HepG2 (cell line): Measurements from ENCODE around the gene COPS7A. TPM values are rescaled to one million over a fixed set of nuclear protein-coding genes. Genes with fewer than 3 reads are reported as not detected.
A peak's percentile ranks its signal among the peaks of the same experiment; 100 is the strongest.

Experiments
- ASH2L ChIP-seq: fragments of 300-600, 200-600 bp; sonication (generic); IDR thresholded peaks from 2 replicates; pipeline ENCODE4 v1.7.0; 2017; ENCODE audit warnings: low read depth, mild to moderate bottlenecking, moderate library complexity, mixed read lengths, low read length; ENCODE audit not compliant: insufficient read length
- ATM ChIP-seq: fragments of 450-650 bp; IDR thresholded peaks from 2 replicates; pipeline ENCODE4 v1.7.1; 2017; ENCODE audit warnings: mild to moderate bottlenecking, borderline replicate concordance
- CEBPG ChIP-seq: IDR thresholded peaks from 2 replicates; pipeline ENCODE4 v1.6.1; 2016
- GABPA ChIP-seq, 2 experiments: IDR thresholded peaks; 2 replicates each; pipeline ENCODE4 v1.6.1; 2011 to 2016; ENCODE audit warnings: low read depth in 2 of 2, low read length in 1 of 2, missing biosample characterization in 1 of 2, missing genetic modification characterization in 1 of 2
- GTF2F1 ChIP-seq: fragments of 150-350 bp; IDR thresholded peaks from 2 replicates; pipeline ENCODE4 v1.6.1; 2014; ENCODE audit warnings: low read length
- HDAC2 ChIP-seq: sonication (generic); formaldehyde crosslinking; IDR thresholded peaks from 2 replicates; pipeline ENCODE4 v1.4.0; 2020; ENCODE audit warnings: missing genetic modification reagents
- MTA1 ChIP-seq: sonication (generic); formaldehyde crosslinking; IDR thresholded peaks from 2 replicates; pipeline ENCODE4 v1.4.0; 2020; ENCODE audit warnings: missing genetic modification reagents, mild to moderate bottlenecking, borderline replicate concordance
- REPIN1 ChIP-seq: sonication (generic); formaldehyde crosslinking; IDR thresholded peaks from 2 replicates; pipeline ENCODE4 v1.8.0; 2022; ENCODE audit warnings: missing genetic modification reagents, low read depth, mild to moderate bottlenecking, borderline replicate concordance
- SRY ChIP-seq: sonication (generic); formaldehyde crosslinking; IDR thresholded peaks from 2 replicates; pipeline ENCODE4 v1.8.0; 2022; ENCODE audit warnings: mild to moderate bottlenecking, missing genetic modification reagents
- ZNF331 ChIP-seq: sonication (generic); formaldehyde crosslinking; IDR thresholded peaks from 2 replicates; pipeline ENCODE4 v1.4.0; 2020; ENCODE audit warnings: missing genetic modification reagents
- ZNF547 ChIP-seq: sonication (generic); formaldehyde crosslinking; IDR thresholded peaks from 2 replicates; pipeline ENCODE4 v1.5.1; 2020; ENCODE audit warnings: mild to moderate bottlenecking, missing genetic modification reagents
- ZNF710 ChIP-seq: sonication (generic); formaldehyde crosslinking; IDR thresholded peaks from 2 replicates; pipeline ENCODE4 v1.5.0; 2020; ENCODE audit warnings: mild to moderate bottlenecking, missing genetic modification reagents, borderline replicate concordance
- ZSCAN31 ChIP-seq: sonication (generic); formaldehyde crosslinking; IDR thresholded peaks from 2 replicates; pipeline ENCODE4 v1.5.0; 2020; ENCODE audit warnings: low read depth, mild to moderate bottlenecking, missing genetic modification reagents
- polyA plus RNA-seq, 8 experiments: library from polyadenylated mRNA; depleted of rRNA in 3 of 8; stranded (reverse) in 7 of 8; unstranded in 1 of 8; fragments of >200 nt; fragmentation: Illumina TruSeq in 4 of 8; extraction: Trizol in 4 of 8; gene quantifications; 2 replicates each; pipeline versions ENCODE4 v1.2.1 to v1.2.3, GENCODE V29; 2011 to 2016; ENCODE audit warnings: low read depth in 4 of 8, missing spikeins in 1 of 8, mixed read lengths in 1 of 8; ENCODE audit not compliant: insufficient read depth in 1 of 8
- total RNA-seq, 5 experiments: library from RNA; depleted of rRNA; stranded (reverse); fragments of >200 nt; fragmentation: Illumina TruSeq; extraction: Trizol; gene quantifications; 2 replicates each; pipeline ENCODE4 v1.2.3, GENCODE V29; 2016; ENCODE audit warnings: low read depth in 1 of 5
- TF ChIP-seq, protein P1 (sequence below), 2 experiments: sonication (generic) in 1 of 2; formaldehyde crosslinking in 1 of 2; IDR thresholded peaks; 2 replicates each; pipeline versions ENCODE4 v1.4.0 to v1.6.1; 2016 to 2020; ENCODE audit warnings: borderline replicate concordance in 1 of 2, low read depth in 1 of 2, mild to moderate bottlenecking in 1 of 2, missing genetic modification reagents in 1 of 2
- TF ChIP-seq, protein P2 (sequence below): sonication (generic); formaldehyde crosslinking; IDR thresholded peaks from 2 replicates; pipeline ENCODE4 v1.4.0; 2020; ENCODE audit warnings: mild to moderate bottlenecking, missing genetic modification reagents

COPS7A gene
- total and polyA plus RNA-seq, 2 of the 13 experiments (the other 11 are each of a cell fraction or from before 2014, with no cell fraction given) = 40.0 to 73.6 TPM

DNA sequence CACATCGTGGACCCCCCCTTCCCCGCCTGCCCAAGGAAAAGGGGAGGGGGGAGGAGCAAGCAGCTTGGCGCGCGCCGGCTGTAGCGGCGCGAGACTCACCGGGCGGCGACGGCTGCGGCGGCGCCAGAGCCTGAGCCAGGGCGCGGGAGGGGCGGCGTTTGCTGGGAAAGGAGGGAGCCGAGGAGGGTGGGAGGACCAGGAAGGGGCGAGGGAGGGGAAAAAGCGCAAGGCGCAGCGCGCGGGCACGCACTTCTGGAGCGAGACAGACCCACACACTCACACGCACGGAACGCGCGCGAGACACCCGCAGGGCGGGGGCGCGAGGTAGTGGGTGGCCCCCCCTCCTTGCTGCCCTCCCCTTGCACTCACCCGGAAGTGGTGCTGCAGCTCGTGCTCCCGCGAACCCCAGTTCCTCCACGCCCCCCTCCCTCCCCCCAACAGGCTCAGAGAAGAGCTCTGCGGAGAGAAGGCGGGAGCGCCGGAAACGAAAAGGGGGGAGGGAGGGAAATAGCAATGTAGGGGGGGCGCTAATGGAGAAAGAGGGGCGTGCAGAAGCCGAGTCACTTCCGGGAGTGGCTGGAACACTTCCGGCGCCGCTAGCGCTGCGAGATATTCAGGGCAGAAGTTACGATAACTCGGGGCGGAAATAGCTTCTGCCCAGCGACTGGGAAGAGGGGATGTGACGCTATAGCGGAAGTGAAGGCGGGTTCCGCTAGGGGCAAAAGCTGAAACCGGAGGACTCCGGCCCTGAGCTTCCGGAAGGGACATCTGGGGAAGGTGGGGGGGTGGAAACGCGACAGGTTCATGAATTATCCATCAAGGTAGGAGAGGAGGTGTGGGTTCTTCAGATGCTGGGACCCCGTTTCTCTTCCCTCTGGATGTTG is 34.6 kb upstream of the COPS7A start, which contains the start of gene ZNF384 (continued):
- TF ChIP-seq, protein P1, sequence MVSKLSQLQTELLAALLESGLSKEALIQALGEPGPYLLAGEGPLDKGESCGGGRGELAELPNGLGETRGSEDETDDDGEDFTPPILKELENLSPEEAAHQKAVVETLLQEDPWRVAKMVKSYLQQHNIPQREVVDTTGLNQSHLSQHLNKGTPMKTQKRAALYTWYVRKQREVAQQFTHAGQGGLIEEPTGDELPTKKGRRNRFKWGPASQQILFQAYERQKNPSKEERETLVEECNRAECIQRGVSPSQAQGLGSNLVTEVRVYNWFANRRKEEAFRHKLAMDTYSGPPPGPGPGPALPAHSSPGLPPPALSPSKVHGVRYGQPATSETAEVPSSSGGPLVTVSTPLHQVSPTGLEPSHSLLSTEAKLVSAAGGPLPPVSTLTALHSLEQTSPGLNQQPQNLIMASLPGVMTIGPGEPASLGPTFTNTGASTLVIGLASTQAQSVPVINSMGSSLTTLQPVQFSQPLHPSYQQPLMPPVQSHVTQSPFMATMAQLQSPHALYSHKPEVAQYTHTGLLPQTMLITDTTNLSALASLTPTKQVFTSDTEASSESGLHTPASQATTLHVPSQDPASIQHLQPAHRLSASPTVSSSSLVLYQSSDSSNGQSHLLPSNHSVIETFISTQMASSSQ (IDR thresholded peaks at IDR 0.05; ENCODE audit: low read depth) = 0 out of 2 replicates have a peak, but pooled peaks have one; percentile 16
- TF ChIP-seq, protein P1 (CRISPR knock-in tag; IDR thresholded peaks at IDR 0.05; ENCODE audit: borderline replicate concordance) = no peak; the same call in 1 of the 2 replicates
- TF ChIP-seq GABPA (IDR thresholded peaks at IDR 0.05; ENCODE audit: low read depth, low read length) (peak; percentile 88), GABPA (CRISPR knock-in tag; IDR thresholded peaks at IDR 0.05; ENCODE audit: low read depth) (peak; percentile 98), ZNF710 (CRISPR knock-in tag) (peak; percentile 38; the same call in 1 of the 2 replicates), ZSCAN31 (CRISPR knock-in tag) (peak; percentile 93), GTF2F1 (0 out of 2 replicates have a peak, but pooled peaks have one; percentile 56), HDAC2 (peak; percentile 39; the same call in 1 of the 2 replicates), ASH2L (peak; percentile 96), ZNF331 (no peak), CEBPG (CRISPR knock-in tag) (peak; percentile 46), SRY (CRISPR knock-in tag) (peak; percentile 57; the same call in 1 of the 2 replicates), REPIN1 (CRISPR knock-in tag) (peak; percentile 62), MTA1 (CRISPR knock-in tag) (peak; percentile 29; the same call in 1 of the 2 replicates), ATM (no peak), ZNF547 (CRISPR knock-in tag) (peak; percentile 73; the same call in 1 of the 2 replicates)
- TF ChIP-seq, protein P2, sequence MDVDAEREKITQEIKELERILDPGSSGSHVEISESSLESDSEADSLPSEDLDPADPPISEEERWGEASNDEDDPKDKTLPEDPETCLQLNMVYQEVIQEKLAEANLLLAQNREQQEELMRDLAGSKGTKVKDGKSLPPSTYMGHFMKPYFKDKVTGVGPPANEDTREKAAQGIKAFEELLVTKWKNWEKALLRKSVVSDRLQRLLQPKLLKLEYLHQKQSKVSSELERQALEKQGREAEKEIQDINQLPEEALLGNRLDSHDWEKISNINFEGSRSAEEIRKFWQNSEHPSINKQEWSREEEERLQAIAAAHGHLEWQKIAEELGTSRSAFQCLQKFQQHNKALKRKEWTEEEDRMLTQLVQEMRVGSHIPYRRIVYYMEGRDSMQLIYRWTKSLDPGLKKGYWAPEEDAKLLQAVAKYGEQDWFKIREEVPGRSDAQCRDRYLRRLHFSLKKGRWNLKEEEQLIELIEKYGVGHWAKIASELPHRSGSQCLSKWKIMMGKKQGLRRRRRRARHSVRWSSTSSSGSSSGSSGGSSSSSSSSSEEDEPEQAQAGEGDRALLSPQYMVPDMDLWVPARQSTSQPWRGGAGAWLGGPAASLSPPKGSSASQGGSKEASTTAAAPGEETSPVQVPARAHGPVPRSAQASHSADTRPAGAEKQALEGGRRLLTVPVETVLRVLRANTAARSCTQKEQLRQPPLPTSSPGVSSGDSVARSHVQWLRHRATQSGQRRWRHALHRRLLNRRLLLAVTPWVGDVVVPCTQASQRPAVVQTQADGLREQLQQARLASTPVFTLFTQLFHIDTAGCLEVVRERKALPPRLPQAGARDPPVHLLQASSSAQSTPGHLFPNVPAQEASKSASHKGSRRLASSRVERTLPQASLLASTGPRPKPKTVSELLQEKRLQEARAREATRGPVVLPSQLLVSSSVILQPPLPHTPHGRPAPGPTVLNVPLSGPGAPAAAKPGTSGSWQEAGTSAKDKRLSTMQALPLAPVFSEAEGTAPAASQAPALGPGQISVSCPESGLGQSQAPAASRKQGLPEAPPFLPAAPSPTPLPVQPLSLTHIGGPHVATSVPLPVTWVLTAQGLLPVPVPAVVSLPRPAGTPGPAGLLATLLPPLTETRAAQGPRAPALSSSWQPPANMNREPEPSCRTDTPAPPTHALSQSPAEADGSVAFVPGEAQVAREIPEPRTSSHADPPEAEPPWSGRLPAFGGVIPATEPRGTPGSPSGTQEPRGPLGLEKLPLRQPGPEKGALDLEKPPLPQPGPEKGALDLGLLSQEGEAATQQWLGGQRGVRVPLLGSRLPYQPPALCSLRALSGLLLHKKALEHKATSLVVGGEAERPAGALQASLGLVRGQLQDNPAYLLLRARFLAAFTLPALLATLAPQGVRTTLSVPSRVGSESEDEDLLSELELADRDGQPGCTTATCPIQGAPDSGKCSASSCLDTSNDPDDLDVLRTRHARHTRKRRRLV (CRISPR knock-in tag) = no peak
